GM10266 (cell line): Measurements from ENCODE around the gene DPEP3.
A peak's percentile ranks its signal among the peaks of the same experiment; 100 is the strongest.

ENCODE experiments used
- DNase-seq: peaks from one replicate; pipeline ENCODE4 v3.0.0; 2012; ENCODE audit errors: extremely low spot score
- TF ChIP-seq, protein P1 (sequence below): IDR thresholded peaks from 2 replicates; pipeline ENCODE4 v1.5.1; 2012; ENCODE audit warnings: mild to moderate bottlenecking, low read depth; ENCODE audit not compliant: control insufficient read depth, insufficient read depth; ENCODE audit errors: missing control alignments

DPEP3 gene

GRCh38 chr16:67968400-67969253 is 11.7 kb downstream of the DPEP3 start, which contains the start of gene SLC12A4:
TSS of gene SLC12A4 (minus strand) at chr16:67968637. CDS start at chr16:67968553, 84 bp downstream.
- TF ChIP-seq, protein P1, sequence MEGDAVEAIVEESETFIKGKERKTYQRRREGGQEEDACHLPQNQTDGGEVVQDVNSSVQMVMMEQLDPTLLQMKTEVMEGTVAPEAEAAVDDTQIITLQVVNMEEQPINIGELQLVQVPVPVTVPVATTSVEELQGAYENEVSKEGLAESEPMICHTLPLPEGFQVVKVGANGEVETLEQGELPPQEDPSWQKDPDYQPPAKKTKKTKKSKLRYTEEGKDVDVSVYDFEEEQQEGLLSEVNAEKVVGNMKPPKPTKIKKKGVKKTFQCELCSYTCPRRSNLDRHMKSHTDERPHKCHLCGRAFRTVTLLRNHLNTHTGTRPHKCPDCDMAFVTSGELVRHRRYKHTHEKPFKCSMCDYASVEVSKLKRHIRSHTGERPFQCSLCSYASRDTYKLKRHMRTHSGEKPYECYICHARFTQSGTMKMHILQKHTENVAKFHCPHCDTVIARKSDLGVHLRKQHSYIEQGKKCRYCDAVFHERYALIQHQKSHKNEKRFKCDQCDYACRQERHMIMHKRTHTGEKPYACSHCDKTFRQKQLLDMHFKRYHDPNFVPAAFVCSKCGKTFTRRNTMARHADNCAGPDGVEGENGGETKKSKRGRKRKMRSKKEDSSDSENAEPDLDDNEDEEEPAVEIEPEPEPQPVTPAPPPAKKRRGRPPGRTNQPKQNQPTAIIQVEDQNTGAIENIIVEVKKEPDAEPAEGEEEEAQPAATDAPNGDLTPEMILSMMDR: no peak
- DNase-seq: peak; percentile 100

DNA sequence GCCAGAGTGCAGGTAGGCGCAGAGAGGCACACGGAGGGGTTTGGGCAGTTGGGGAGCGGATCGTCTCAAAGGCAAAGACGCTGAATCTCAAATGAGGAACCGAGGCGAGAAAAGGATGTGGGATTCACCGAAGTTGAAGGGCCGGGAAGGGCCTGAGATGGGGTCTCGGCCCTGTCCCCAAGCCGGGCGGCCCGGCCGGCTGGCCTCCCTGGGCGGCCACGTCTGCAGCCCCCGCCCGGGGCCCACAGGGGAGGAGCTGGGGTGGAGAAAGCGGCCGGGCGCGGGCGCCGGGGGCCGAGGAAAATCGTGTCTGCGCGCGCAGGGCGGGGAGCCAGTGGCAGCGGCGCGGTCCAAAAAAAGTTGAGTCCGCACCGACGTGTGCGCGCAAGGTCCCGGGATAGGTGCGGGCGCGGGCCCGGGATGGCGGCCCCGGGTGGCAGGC is 12.3 kb downstream of the DPEP3 start:
- DNase-seq: peak; percentile 74

DNA sequence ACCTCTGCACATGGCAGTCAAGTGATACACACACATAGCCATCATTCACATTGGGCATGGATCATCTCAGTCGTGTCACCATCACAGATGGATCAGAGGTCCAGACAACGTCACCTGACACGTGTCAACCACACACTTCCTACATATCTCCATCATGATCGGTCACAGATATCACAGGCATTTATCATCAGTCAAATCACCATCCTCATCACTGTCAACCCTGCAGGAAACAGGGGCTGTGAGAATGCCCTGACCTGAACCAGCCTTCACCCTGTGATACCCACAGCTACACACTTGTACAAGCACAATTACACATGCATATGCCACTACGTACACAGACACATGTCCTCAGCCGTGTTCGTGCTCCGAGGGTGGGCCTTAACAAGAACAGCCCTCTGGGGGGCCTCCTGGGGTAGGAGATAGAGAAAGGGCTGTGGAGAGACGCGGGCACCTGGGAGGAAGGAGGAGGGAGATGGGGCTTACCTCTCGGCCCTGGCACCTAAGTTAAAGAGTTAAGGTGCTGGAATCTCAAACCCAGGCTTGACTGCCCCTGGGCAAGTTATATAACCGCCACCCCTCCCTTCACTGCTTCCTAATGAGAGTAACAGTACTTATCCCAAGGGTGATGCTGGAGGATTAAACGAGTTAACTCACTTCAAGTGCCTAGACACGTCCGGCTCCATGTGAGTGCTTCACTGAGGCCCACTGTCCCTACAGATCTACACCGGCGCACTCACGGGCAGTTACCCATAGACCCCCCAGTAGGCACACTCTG is 12.9 kb downstream of the DPEP3 start:
- TF ChIP-seq, protein P1: peak; percentile 9
- peak; percentile 62 for DNase-seq

More for the DNA sequence above, 12.3 kb downstream of the DPEP3 start:
- TF ChIP-seq, protein P1: no peak

GRCh38 chr16:67966549-67967182 is 13.6 kb downstream of the DPEP3 start:
- TF ChIP-seq, protein P1: no peak
- DNase-seq: no peak

DNA sequence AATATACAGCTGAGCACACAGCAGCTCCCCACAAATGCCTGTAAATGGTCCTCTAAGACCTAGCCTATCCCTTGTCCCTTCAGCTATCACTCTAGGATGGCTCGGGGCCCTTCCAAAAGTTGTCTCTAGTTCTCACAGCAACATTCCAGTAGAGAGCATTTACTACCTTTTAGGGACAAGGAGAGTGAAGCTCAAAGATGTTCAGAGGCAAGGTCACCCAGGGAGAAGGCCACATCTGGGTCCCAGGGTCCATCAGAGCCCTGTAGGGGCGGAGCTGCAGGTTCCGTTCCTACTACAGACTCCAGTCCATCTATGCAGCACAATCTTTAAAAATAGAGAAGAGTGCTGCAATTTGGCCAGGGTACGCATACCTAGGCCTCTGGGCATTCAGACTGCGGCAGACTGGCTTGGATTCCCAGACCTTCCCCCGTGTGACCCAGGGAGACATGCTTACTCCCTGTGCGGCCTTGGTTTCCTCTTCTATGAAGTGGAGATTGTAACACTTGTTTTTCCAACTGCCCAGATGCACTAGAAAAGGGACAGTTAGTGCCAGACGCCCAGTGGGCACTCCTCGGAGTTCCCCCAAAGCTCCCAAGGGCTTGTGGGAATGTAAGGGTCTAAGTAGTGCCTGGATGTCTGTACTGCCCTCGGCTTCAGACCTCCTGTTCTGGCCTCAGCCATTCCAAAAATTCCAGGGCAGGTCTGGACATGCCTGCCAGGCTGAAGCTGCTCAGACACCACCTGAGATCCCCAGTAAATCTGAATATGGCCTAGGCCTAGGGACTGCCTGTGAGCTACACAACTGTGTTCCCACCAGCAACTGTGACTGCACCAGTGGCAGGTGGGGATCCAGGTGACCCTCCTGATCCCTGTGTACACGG is 14.4 kb downstream of the DPEP3 start:
- TF ChIP-seq, protein P1: no peak
- DNase-seq: no peak

- DNase-seq: no peak
- TF ChIP-seq, protein P1: no peak
These were observed 15.7 kb downstream of the DPEP3 start for GRCh38 chr16:67964477-67965131.
